NCI-H146 (cell line): ENCODE results near the gene KCTD13.
"Not testable (repeated sequence)": the region's sequence is repeated elsewhere in the genome, so short reads cannot be mapped to it uniquely, and the experiment has no call there.

Experiments used
- DNase-seq: peaks from one replicate; lab custom pipeline; 2025; lab: John Stamatoyannopoulos, UW

Gene KCTD13

GRCh38 chr16:29877266-29877961 lies 48.6 kb downstream of the KCTD13 start:
- DNase-seq = no peak

- no peak for DNase-seq
Measured at GRCh38 chr16:29876594-29877249, 49.3 kb downstream of the KCTD13 start.

GRCh38 chr16:29876217-29876593 lies 49.8 kb downstream of the KCTD13 start:
- no peak for DNase-seq

- no peak for DNase-seq
Measured at GRCh38 chr16:29875206-29875605, 50.8 kb downstream of the KCTD13 start.

- DNase-seq = no peak
Measured at GRCh38 chr16:29873319-29873718, 52.7 kb downstream of the KCTD13 start.

- DNase-seq = no peak
Measured at GRCh38 chr16:29871822-29872546, 54.0 kb downstream of the KCTD13 start.

GRCh38 chr16:29869067-29869466 lies 57.0 kb downstream of the KCTD13 start:
- not testable (repeated sequence) for DNase-seq

- DNase-seq = no peak
Measured at GRCh38 chr16:29868396-29869009, 57.5 kb downstream of the KCTD13 start.

GRCh38 chr16:29864205-29864604 lies 61.8 kb downstream of the KCTD13 start:
- DNase-seq = no peak

- no peak for DNase-seq
Measured at GRCh38 chr16:29863669-29863984, 62.4 kb downstream of the KCTD13 start.

- DNase-seq = peak; percentile 97
Measured at GRCh38 chr16:29862884-29863668, 63.0 kb downstream of the KCTD13 start, which contains the start of gene CDIPT. TSS of gene CDIPT (minus strand) at chr16:29863226. CDS start at chr16:29862857, 369 bp downstream.

GRCh38 chr16:29862383-29862883 lies 63.6 kb downstream of the KCTD13 start:
- DNase-seq = peak; percentile 52

GRCh38 chr16:29860218-29860617 lies 65.8 kb downstream of the KCTD13 start:
- DNase-seq = no peak

- DNase-seq = no peak
Measured at GRCh38 chr16:29858974-29859373, 67.1 kb downstream of the KCTD13 start.

GRCh38 chr16:29858149-29858849 lies 67.7 kb downstream of the KCTD13 start:
- no peak for DNase-seq

GRCh38 chr16:29857133-29857760 lies 68.8 kb downstream of the KCTD13 start:
- DNase-seq = no peak
